Tibial artery (tissue), 4 donors: ENCODE results near the gene TENM3.

ENCODE experiments used
- DNase-seq, 2 donors: peaks; one replicate each; pipeline ENCODE4 v3.0.0-alpha.2; 2019
- H3K27ac ChIP-seq, 2 donors: fragments of 200-600 bp; sonication (generic) in 1 of 2; 1 replicate in 1 of 2; 2 replicates in 1 of 2; pipeline ENCODE4 v1.5.1; 2018 to 2019; ENCODE audit warnings: mild to moderate bottlenecking in 1 of 2
- H3K27me3 ChIP-seq, 2 donors: fragments of 200-600 bp; sonication (generic) in 1 of 2; one replicate each; pipeline versions ENCODE4 v1.5.1 to v1.6.0; 2016 to 2019
- H3K36me3 ChIP-seq, 3 donors: fragments of 200-600 bp; sonication (generic) in 2 of 3; one replicate each; pipeline ENCODE4 v1.5.1; 2016 to 2019; ENCODE audit warnings: mild to moderate bottlenecking in 2 of 3
- H3K4me1 ChIP-seq, 4 donors: fragments of 200-600 bp; sonication (generic) in 2 of 4; 1 replicate in 3 of 4; 2 replicates in 1 of 4; pipeline ENCODE4 v1.5.1; 2016 to 2019
- H3K4me3 ChIP-seq, 2 donors: fragments of 200-600 bp; sonication (generic) in 1 of 2; 1 replicate in 1 of 2; 2 replicates in 1 of 2; pipeline ENCODE4 v1.5.1; 2018 to 2019; ENCODE audit warnings: mild to moderate bottlenecking in 2 of 2
- H3K9me3 ChIP-seq, 3 donors: fragments of 200-600 bp; sonication (generic) in 1 of 3; one replicate each; pipeline ENCODE4 v1.5.1; 2016 to 2019
- CTCF ChIP-seq, 2 experiments: fragments of 200-600 bp in 1 of 2; fragments of 450-650 bp in 1 of 2; IDR thresholded peaks; one replicate each; pipeline ENCODE4 v1.5.1; 2017 to 2019; ENCODE audit warnings: antibody characterized with exemption in 2 of 2, mild to moderate bottlenecking in 1 of 2, moderate library complexity in 1 of 2
- intact Hi-C: fragments of 100-400 bp; cut with DNase I; formaldehyde crosslinking; loops from one replicate; pipeline ENCODE4 v1.15.0; 2023; ENCODE audit warnings: low total_unique reads

TENM3 gene

GRCh38 chr4:182604953-182605352, 361.8 kb downstream of the TENM3 start:
- H3K9me3 ChIP-seq, result no peaks in the 10 kb centered on the region
- TF ChIP-seq CTCF (IDR thresholded peaks at IDR 0.05), result no peak
- no peaks in the 10 kb centered on the region for H3K4me1 ChIP-seq
- intact Hi-C loops, result no loop called here
- H3K36me3 ChIP-seq, result no peaks in the 10 kb centered on the region
- H3K4me3 ChIP-seq, result no peak overlapping the region
- no peak for DNase-seq
- no peaks in the 10 kb centered on the region for H3K27me3 ChIP-seq
- no peak overlapping the region for H3K27ac ChIP-seq

DNA sequence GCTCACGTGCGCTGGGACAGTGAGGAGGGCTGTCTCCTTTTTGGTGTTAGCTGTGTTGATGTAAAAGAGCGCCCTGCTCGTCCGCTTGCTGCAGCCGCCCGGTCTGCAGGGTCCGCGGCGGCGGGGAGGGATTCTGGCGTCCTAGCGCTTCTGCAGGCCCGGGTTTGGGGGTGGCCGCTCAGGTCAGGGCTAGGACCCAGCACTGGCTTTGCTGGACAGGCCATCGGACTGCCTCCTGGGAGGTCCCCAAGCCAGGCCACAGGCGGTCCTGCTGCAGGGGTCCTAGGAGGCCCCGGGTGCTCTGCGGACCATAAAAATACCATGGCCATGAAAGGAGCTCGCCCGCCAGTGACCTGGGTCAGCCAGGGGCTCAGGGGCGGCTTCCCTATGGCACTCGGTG, 365.3 kb downstream of the TENM3 start:
- Histone ChIP-seq H3K4me1 (no peaks in the 10 kb centered on the region), H3K27ac (no peak overlapping the region), H3K9me3 (no peaks in the 10 kb centered on the region), H3K4me3 (no peak overlapping the region), H3K36me3 (no peaks in the 10 kb centered on the region), H3K27me3 (no peaks in the 10 kb centered on the region)
- intact Hi-C loops, result no loop called here
- no peak for TF ChIP-seq CTCF (IDR thresholded peaks at IDR 0.05)
- DNase-seq, result no peak

DNA sequence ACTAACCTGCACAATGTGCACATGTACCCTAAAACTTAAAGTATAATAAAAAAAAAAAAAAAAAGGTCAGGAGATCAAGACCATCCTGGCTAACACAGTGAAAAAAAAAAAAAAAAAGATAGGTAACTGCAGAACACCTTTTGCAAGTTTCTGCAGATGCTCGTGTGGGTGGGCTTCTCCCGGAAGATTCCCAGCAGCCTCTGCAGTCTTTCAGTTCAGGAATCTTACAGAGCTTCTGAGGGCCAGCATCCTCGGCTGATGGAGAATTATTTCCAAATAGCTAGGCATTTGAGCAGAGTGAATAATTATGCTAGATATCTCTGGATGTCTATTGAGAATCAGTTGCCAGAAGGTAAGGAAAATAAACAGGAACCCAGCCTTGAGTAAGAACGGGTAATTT, 373.3 kb downstream of the TENM3 start:
- H3K4me3 ChIP-seq, result no peak overlapping the region
- H3K27me3 ChIP-seq, result no peaks in the 10 kb centered on the region
- no peak for DNase-seq
- no peak for TF ChIP-seq CTCF (IDR thresholded peaks at IDR 0.05)
- no peaks in the 10 kb centered on the region for H3K36me3 ChIP-seq
- no peaks in the 10 kb centered on the region for H3K4me1 ChIP-seq
- no peak overlapping the region for H3K27ac ChIP-seq
- intact Hi-C loops, result no loop called here
- H3K9me3 ChIP-seq, result no peaks in the 10 kb centered on the region

GRCh38 chr4:182619660-182620059, 376.5 kb downstream of the TENM3 start:
- no peaks in the 10 kb centered on the region for H3K9me3 ChIP-seq
- intact Hi-C loops, result no loop called here
- no peaks in the 10 kb centered on the region for H3K4me1 ChIP-seq
- no peak overlapping the region for H3K4me3 ChIP-seq
- no peaks in the 10 kb centered on the region for H3K27me3 ChIP-seq
- no peak for TF ChIP-seq CTCF (IDR thresholded peaks at IDR 0.05)
- DNase-seq, result no peak
- no peak overlapping the region for H3K27ac ChIP-seq
- H3K36me3 ChIP-seq, result no peaks in the 10 kb centered on the region

DNA sequence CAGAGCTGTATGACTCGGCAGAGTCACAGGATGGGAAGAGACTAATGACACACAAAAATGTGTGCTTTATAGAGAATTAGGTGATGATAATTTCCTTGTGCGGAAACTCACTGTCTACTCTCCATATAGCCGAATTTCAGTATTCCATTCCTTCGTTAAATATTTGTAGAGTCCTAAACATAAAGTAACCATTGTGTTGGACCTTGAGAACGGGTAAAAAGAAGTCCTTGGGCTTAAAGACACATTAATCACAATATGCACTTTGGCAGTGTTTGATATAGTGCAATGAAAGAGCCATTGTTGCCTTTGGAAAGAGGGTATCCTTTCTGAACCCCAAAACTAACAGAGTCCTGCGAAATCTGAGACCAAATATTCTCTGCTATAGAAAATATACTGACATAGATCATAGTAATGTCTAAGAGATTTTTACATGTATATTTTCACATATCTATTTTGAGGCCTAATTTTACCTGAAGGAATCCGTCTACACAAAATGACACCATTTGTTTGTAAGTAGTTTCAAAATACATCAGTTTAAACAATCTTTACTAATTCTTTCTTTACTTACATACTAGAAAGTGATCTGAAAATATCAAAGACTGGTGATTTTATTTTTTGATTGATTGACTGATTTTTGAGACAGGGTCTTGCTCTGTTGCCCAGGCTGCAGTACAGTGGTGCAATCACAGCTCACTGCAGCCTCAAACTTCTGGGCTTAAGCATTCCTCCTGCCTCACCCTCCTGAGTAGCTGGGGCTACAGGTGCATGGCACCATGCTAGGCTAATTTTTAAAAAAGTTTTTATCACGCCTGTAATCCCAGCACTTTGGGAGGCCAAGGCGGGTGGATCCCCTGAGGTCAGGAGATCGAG, 377.1 kb downstream of the TENM3 start:
- no peaks in the 10 kb centered on the region for H3K4me1 ChIP-seq
- DNase-seq, result no peak
- no peak overlapping the region for H3K27ac ChIP-seq
- no peaks in the 10 kb centered on the region for H3K27me3 ChIP-seq
- H3K4me3 ChIP-seq, result no peak overlapping the region
- intact Hi-C loops, result no loop called here
- H3K36me3 ChIP-seq, result no peaks in the 10 kb centered on the region
- no peaks in the 10 kb centered on the region for H3K9me3 ChIP-seq
- TF ChIP-seq CTCF (IDR thresholded peaks at IDR 0.05), result no peak
